ENCODE results near the gene FADD.

GRCh38 chr11:70252844-70253243, 49.7 kb downstream of the FADD start:
- TF ChIP-seq CTCF (IDR thresholded peaks at IDR 0.05) (no peak), POLR2A (IDR thresholded peaks at IDR 0.05) (no peak), POLR2AphosphoS5 (IDR thresholded peaks at IDR 0.05) (no peak)

Measured in prostate gland (tissue), 2 donors.